HCT116 (cell line): ENCODE results near the gene PHF14. TPM values are rescaled to one million over a fixed set of nuclear protein-coding genes. Genes with fewer than 3 reads are reported as not detected.

Experiments used
- ATAC-seq: fragments of 200-7000 bp; cut with Tn5 transposase; 2 replicates; pipeline ENCODE4 v1.9.1; 2020; ENCODE audit warnings: mild to moderate bottlenecking, moderate library complexity
- BruUV-seq: library from RNA; stranded (reverse); fragments of 400-500 nt; replicated peaks from 2 replicates; lab custom pipeline; 2021; lab: Mats Ljungman, UMichigan
- CTCF ChIA-PET: fragments of 300-600 bp; sonication (Branson Sonifier 250); formaldehyde crosslinking; loops from one replicate; lab custom pipeline; 2021; ENCODE audit warnings: antibody characterized with exemption; lab: Charles Lee
- POLR2A ChIA-PET: fragments of 300-600, 350-600 bp; sonication (Branson Sonifier 250); formaldehyde crosslinking; loops from one replicate; lab custom pipeline; 2021; ENCODE audit warnings: antibody characterized with exemption; lab: Charles Lee
- RAD21 ChIA-PET, 2 experiments: fragments of 300-600 bp; sonication (Branson Sonifier 250); formaldehyde crosslinking; loops; one replicate each; lab custom pipeline; 2023; ENCODE audit warnings: low total read pairs in 2 of 2; ENCODE audit not compliant: uncharacterized antibody in 2 of 2, unreplicated experiment in 2 of 2, low non-redundant PET in 1 of 2; lab: Charles Lee
- DNase-seq: peaks from one replicate; pipeline ENCODE4 v3.0.0-alpha.2; 2010; ENCODE audit warnings: low read depth, low spot score
- H2AFZ ChIP-seq: fragments of 200-600 bp; shearing (Covaris generic), sonication (generic); 2 replicates; pipeline ENCODE4 v1.6.1; 2017; ENCODE audit warnings: low read depth, mixed run types, mixed read lengths, antibody characterized with exemption, low read length; ENCODE audit not compliant: poor library complexity, severe bottlenecking
- H3K27ac ChIP-seq: 2 replicates; pipeline ENCODE4 v1.5.1; 2012; ENCODE audit warnings: low read depth, low read length
- H3K27me3 ChIP-seq: fragments of 200-600 bp; sonication (generic); 2 replicates; pipeline ENCODE4 v1.6.1; 2016; ENCODE audit warnings: mixed run types, low read length, mixed read lengths; ENCODE audit not compliant: insufficient read depth
- H3K36me3 ChIP-seq, 2 experiments: fragments of 200-500 bp in 1 of 2; fragments of 200-600 bp in 1 of 2; sonication (Bioruptor generic) in 1 of 2; sonication (generic) in 1 of 2; 2 replicates each; pipeline versions ENCODE4 v1.5.1 to v1.6.1; 2014 to 2016; ENCODE audit warnings: low read length in 2 of 2, inconsistent platforms in 1 of 2, mixed read lengths in 1 of 2, mixed run types in 1 of 2; ENCODE audit not compliant: insufficient read depth in 2 of 2, control insufficient read depth in 1 of 2
- H3K4me1 ChIP-seq, 2 experiments: fragments of 200-600 bp in 1 of 2; sonication (generic) in 1 of 2; 2 replicates each; pipeline versions ENCODE4 v1.5.1 to v1.6.1; 2012 to 2017; ENCODE audit warnings: low read length in 2 of 2, inconsistent platforms in 1 of 2, mild to moderate bottlenecking in 1 of 2, mixed read lengths in 1 of 2, mixed run types in 1 of 2, moderate library complexity in 1 of 2; ENCODE audit not compliant: insufficient read depth in 2 of 2, control insufficient read depth in 1 of 2
- H3K4me2 ChIP-seq: fragments of 200-600 bp; sonication (generic); 2 replicates; pipeline ENCODE4 v1.6.1; 2017; ENCODE audit warnings: mixed run types, low read length, mixed read lengths
- H3K4me3 ChIP-seq, 2 experiments: fragments of 200-600 bp in 1 of 2; sonication (generic) in 1 of 2; replicated peaks in 1 of 2; 2 replicates each; pipeline ENCODE4 v1.5.1; 2011 to 2016; ENCODE audit warnings: low read length in 2 of 2, control low read depth in 1 of 2, low read depth in 1 of 2, mild to moderate bottlenecking in 1 of 2, mixed read lengths in 1 of 2, mixed run types in 1 of 2
- H3K79me2 ChIP-seq: fragments of 200-600 bp; sonication (generic); 2 replicates; pipeline ENCODE4 v1.6.1; 2017; ENCODE audit warnings: mild to moderate bottlenecking, mixed run types, low read length, moderate library complexity, mixed read lengths; ENCODE audit not compliant: insufficient read depth
- H3K9ac ChIP-seq: fragments of 200-600 bp; sonication (generic); 2 replicates; pipeline ENCODE4 v1.6.1; 2016; ENCODE audit warnings: low read length, mixed read lengths
- H3K9me2 ChIP-seq: fragments of 200-600 bp; sonication (generic), shearing (Covaris generic); 2 replicates; pipeline ENCODE4 v1.6.1; 2017; ENCODE audit warnings: mixed run types, mild to moderate bottlenecking, moderate library complexity; ENCODE audit not compliant: insufficient read depth
- H3K9me3 ChIP-seq, 2 experiments: fragments of 200-500 bp in 1 of 2; fragments of 200-600 bp in 1 of 2; sonication (Bioruptor generic) in 1 of 2; sonication (generic) in 1 of 2; 2 replicates each; pipeline ENCODE4 v1.6.1; 2014 to 2017; ENCODE audit warnings: low read length in 2 of 2, mixed read lengths in 2 of 2, inconsistent platforms in 1 of 2, low read depth in 1 of 2, mild to moderate bottlenecking in 1 of 2, mixed run types in 1 of 2, moderate library complexity in 1 of 2; ENCODE audit not compliant: control insufficient read depth in 1 of 2, insufficient read depth in 1 of 2
- H4K20me1 ChIP-seq: fragments of 200-600 bp; sonication (generic), shearing (Covaris generic); 2 replicates; pipeline ENCODE4 v1.6.1; 2017; ENCODE audit warnings: mixed run types, mild to moderate bottlenecking, moderate library complexity; ENCODE audit not compliant: insufficient read depth
- CBX3 ChIP-seq: IDR thresholded peaks from 2 replicates; pipeline ENCODE4 v1.6.1; 2012; ENCODE audit warnings: low read depth
- CEBPB ChIP-seq: IDR thresholded peaks from 2 replicates; pipeline ENCODE4 v1.6.1; 2012; ENCODE audit warnings: low read depth
- CTCF ChIP-seq, 3 experiments: fragments of 200-600 bp in 1 of 3; sonication (generic) in 1 of 3; IDR thresholded peaks in 2 of 3; conservative IDR thresholded peaks in 1 of 3; 2 replicates each; pipeline ENCODE4 v1.5.1; 2012 to 2017; ENCODE audit warnings: low read depth in 2 of 3, low read length in 2 of 3, antibody characterized with exemption in 1 of 3, borderline replicate concordance in 1 of 3, control low read depth in 1 of 3, mild to moderate bottlenecking in 1 of 3, mixed read lengths in 1 of 3, mixed run types in 1 of 3, moderate library complexity in 1 of 3; ENCODE audit not compliant: insufficient read depth in 1 of 3
- EZH2 ChIP-seq: fragments of 200-600 bp; sonication (generic); IDR thresholded peaks from 2 replicates; pipeline ENCODE4 v1.6.1; 2017; ENCODE audit warnings: antibody characterized with exemption, mixed run types
- EZH2phosphoT487 ChIP-seq: fragments of 200-600 bp; IDR thresholded peaks from 2 replicates; pipeline ENCODE4 v1.6.1; 2018; ENCODE audit warnings: antibody characterized with exemption, borderline replicate concordance
- FOSL1 ChIP-seq: IDR thresholded peaks from 2 replicates; pipeline ENCODE4 v1.6.1; 2012; ENCODE audit warnings: low read depth
- POLR2A ChIP-seq: IDR thresholded peaks from 2 replicates; pipeline ENCODE4 v1.7.0; 2011; ENCODE audit warnings: borderline replicate concordance; ENCODE audit not compliant: insufficient read depth, insufficient read length; ENCODE audit errors: extremely low read depth
- POLR2AphosphoS5 ChIP-seq: IDR thresholded peaks from 2 replicates; pipeline ENCODE4 v1.6.1; 2011; ENCODE audit warnings: mild to moderate bottlenecking, low read depth, low read length, moderate library complexity
- ZBTB33 ChIP-seq: IDR thresholded peaks from 2 replicates; pipeline ENCODE4 v1.6.1; 2011; ENCODE audit warnings: mild to moderate bottlenecking, low read length, moderate library complexity; ENCODE audit not compliant: insufficient replicate concordance; ENCODE audit errors: extremely low read depth
- intact Hi-C: fragments of 100-400 bp; cut with micrococcal nuclease; formaldehyde crosslinking; loops from 2 replicates; pipeline ENCODE4 v1.10.0; 2022
- total RNA-seq: library from RNA; stranded (reverse); gene quantifications from one replicate; pipeline ENCODE4 v1.2.1, GENCODE V29; 2021; ENCODE audit not compliant: unreplicated experiment

The PHF14 gene
- total RNA-seq, 1 experiment from 2014 or later = 13.8 TPM

GRCh38 chr7:10977113-10977512 is 3.4 kb downstream of the PHF14 start:
- no peaks in the 10 kb centered on the region for H3K9me3 ChIP-seq
- H2AFZ ChIP-seq = no peak overlapping the region
- peaks cover 4 to 5% of the 10 kb centered on the region in 2 experiments; a peak in 1 of 4 replicates for H3K36me3 ChIP-seq
- H3K4me1 ChIP-seq = peaks cover 0 to 21% of the 10 kb centered on the region in 2 experiments; a peak in 3 of 4 replicates
- BruUV-seq = no TSS peak
- RAD21 ChIA-PET = no interaction called here
- H3K27me3 ChIP-seq = no peaks in the 10 kb centered on the region
- H3K9ac ChIP-seq = no peak overlapping the region
- TF ChIP-seq CEBPB (no peak), POLR2AphosphoS5 (no peak), ZBTB33 (no peak), EZH2 (no peak), CTCF (IDR thresholded peaks at IDR 0.05 in 2 of 3, conservative IDR thresholded peaks at IDR 0.05 in 1 of 3; ENCODE audit: borderline replicate concordance in 1 of 3, insufficient read depth in 1 of 3, low read depth in 2 of 3, low read length in 2 of 3) (no peak), CBX3 (no peak), FOSL1 (no peak), POLR2A (no peak), EZH2phosphoT487 (no peak)
- CTCF ChIA-PET = no interaction called here
- no peak overlapping the region for H3K27ac ChIP-seq
- H4K20me1 ChIP-seq = peaks cover 5% of the 10 kb centered on the region; the same call in 1 of the 2 replicates
- POLR2A ChIA-PET = interaction anchor here (0.6 kb wide), 1 partner anchor 943 kb away, joined by 3 read pairs; no protein-coding TSS in a partner anchor
- no peak for ATAC-seq
- intact Hi-C loops = no loop called here
- H3K4me2 ChIP-seq = no peak overlapping the region
- H3K4me3 ChIP-seq = no peak overlapping the region
- H3K9me2 ChIP-seq = no peaks in the 10 kb centered on the region; the same call in 1 of the 2 replicates
- no peak for DNase-seq
- H3K79me2 ChIP-seq = peaks cover 78% of the 10 kb centered on the region
